ENCODE measurements around the gene CYB561.

Gene CYB561

GRCh38 chr17:63442074-63442473, 4.0 kb downstream of the CYB561 start:
- TF ChIP-seq CTCF (IDR thresholded peaks at IDR 0.05; ENCODE audit: borderline replicate concordance, control extremely low read depth, extremely low read depth, insufficient read depth, missing control alignments): no peak
- in situ Hi-C loops (cut with MboI; ENCODE audit: low sequenced_read_pairs, unreplicated experiment): loop anchor here (25.0 kb wide), 1 partner anchor 370 kb away; no protein-coding TSS in a partner anchor
- DNase-seq (ENCODE audit: low spot score): no peak

DNA sequence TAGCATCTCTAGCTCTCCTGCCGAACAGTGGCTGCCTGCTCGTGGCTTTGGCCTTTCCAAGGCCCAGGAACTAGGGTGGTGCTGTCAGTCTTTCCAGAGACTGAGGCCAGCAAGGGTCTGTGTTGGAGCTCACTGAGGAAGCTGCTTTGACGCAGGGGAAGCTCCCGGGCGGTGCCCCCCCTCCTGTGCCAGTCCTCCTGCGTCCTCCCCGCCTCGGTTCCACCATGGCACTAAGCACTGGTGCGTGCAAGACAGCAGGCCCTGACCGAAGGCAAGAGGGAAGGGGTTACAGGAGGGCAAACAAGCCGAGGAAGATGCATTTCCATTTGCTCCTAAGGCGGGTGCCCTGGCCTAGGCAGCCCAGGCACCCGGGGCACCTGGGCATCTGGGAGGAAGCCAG, 4.5 kb downstream of the CYB561 start:
- no peak for DNase-seq (ENCODE audit: low spot score)
- TF ChIP-seq CTCF (IDR thresholded peaks at IDR 0.05; ENCODE audit: borderline replicate concordance, control extremely low read depth, extremely low read depth, insufficient read depth, missing control alignments): no peak
- in situ Hi-C loops (cut with MboI; ENCODE audit: low sequenced_read_pairs, unreplicated experiment): loop anchor here (25.0 kb wide), 1 partner anchor 371 kb away; no protein-coding TSS in a partner anchor

DNA sequence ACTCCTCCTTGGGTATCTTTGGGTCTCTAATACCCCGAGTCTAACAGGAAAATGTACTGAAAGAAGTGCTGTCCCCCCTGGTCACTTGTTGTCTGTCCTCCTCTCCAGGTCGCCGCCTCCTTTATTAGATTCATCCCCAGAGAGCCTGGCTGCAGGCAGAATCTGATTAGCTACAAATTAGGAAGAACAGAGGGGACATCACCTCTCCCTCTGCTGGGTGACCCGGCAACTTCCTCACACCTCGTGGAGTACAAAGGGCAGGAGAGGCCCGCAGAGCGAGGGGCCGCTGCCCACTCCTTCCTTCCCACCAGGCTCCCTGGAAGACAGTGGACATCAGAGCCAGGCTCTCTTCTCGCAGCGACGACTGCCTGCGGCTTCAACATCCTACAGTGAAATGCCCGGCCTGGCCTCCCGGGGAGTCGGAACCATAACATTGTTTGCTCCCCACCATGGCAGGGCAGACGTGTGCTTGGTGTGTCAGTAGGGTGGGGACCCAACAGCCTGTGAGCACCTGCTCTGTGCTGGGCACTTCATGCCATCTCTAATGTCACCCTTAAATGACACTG, 5.3 kb downstream of the CYB561 start:
- TF ChIP-seq CTCF (IDR thresholded peaks at IDR 0.05; ENCODE audit: borderline replicate concordance, control extremely low read depth, extremely low read depth, insufficient read depth, missing control alignments): no peak
- in situ Hi-C loops (cut with MboI; ENCODE audit: low sequenced_read_pairs, unreplicated experiment): loop anchor here (25.0 kb wide), 1 partner anchor 371 kb away; no protein-coding TSS in a partner anchor
- no peak for DNase-seq (ENCODE audit: low spot score)

DNA sequence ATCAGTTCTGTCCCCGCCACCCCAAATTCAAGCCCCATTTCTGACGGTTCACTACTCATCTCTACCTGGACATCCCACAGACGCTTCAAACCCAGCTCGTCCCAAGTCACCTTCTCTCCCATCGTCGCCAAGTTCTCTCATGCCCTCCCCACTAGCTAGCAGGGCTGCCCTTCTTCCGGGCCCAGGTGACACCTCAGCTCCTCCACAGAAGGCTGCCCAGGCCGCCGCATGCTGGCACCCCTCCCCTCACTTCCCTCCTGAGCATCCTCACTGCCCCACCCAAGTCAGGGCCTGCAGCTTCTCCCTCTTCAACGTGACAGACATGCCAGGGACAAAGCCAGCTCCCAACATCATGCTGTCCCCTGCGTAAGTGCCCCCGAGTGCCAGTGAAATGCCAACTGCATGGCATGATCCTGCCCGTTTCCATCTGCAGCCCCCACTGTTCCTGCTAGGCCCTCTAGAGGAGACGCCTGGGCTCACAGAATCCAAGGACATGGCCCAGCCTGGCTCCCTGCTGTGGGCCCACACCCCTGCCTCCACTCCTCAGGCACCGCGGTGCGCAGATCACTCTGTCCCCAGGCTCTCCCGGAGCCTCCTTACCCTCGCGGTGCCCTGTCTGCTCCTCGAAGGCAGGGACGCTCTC, 5.9 kb downstream of the CYB561 start:
- DNase-seq (ENCODE audit: low spot score): no peak
- TF ChIP-seq CTCF (IDR thresholded peaks at IDR 0.05; ENCODE audit: borderline replicate concordance, control extremely low read depth, extremely low read depth, insufficient read depth, missing control alignments): no peak
- in situ Hi-C loops (cut with MboI; ENCODE audit: low sequenced_read_pairs, unreplicated experiment): loop anchor here (25.0 kb wide), 1 partner anchor 372 kb away; no protein-coding TSS in a partner anchor

GRCh38 chr17:63439687-63440086, 6.4 kb downstream of the CYB561 start:
- in situ Hi-C loops (cut with MboI; ENCODE audit: low sequenced_read_pairs, unreplicated experiment): loop anchor here (25.0 kb wide), 1 partner anchor 373 kb away; no protein-coding TSS in a partner anchor
- no peak for DNase-seq (ENCODE audit: low spot score)
- TF ChIP-seq CTCF (IDR thresholded peaks at IDR 0.05; ENCODE audit: borderline replicate concordance, control extremely low read depth, extremely low read depth, insufficient read depth, missing control alignments): no peak

DNA sequence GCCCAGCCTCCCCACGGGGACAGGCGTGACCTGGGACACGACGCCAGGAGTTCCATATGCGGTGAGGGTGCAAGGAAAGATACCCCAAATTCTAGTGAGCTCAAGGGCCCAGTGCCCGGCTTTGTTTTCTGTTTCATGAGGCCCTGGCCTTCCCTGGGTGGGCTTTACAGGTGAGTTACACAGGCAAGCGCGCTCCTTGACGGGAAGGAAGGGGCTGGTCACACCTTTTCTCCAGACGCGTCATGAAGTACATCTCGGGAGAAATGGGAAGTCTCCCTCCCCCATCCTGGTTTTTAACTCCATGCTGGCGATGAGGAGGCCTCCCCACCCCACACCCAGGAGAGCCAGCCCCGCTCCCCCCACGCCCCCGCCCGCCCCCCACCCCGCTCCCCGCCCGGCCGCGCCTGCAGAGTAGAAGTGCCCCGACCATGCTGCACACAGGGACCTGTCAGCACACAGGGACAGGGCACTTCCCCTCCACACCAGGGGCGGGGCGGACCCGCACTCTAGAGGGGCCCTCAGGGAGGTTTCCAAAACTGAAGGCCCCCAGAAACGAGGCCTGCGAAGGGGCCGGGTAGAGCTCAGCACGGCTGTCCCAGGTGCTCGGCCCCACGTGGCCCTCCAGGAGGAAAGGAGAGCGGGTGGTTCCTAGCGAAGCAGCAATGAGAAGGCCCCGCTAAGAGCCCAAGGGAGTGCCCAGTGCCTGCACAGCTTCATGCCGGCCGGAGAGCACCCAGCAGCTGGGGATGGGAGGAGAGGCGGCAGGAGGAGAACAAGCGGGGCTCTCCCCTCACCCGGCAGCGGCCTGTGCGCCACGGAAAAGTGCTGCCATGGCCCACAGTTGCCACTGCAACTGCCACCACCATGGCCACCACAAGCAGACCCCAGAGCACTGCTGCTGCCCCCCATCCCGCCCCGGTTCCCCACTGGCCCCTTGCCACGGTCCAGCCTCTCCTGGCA, 7.7 kb downstream of the CYB561 start:
- no peak for DNase-seq (ENCODE audit: low spot score)
- TF ChIP-seq CTCF (IDR thresholded peaks at IDR 0.05; ENCODE audit: borderline replicate concordance, control extremely low read depth, extremely low read depth, insufficient read depth, missing control alignments): no peak
- in situ Hi-C loops (cut with MboI; ENCODE audit: low sequenced_read_pairs, unreplicated experiment): loop anchor here (25.0 kb wide), 1 partner anchor 374 kb away; no protein-coding TSS in a partner anchor
